HCT116 (cell line): Measurements from ENCODE around the gene MAEA.

Source experiments
- ATF3 ChIP-seq: IDR thresholded peaks from 2 replicates; pipeline ENCODE4 v1.6.1; 2012
- POLR2A ChIP-seq: IDR thresholded peaks from 2 replicates; pipeline ENCODE4 v1.7.0; 2011; ENCODE audit warnings: borderline replicate concordance; ENCODE audit not compliant: insufficient read depth, insufficient read length; ENCODE audit errors: extremely low read depth
- TCF7L2 ChIP-seq: IDR thresholded peaks from 2 replicates; pipeline ENCODE4 v1.7.0; 2011; ENCODE audit warnings: borderline replicate concordance, inconsistent platforms; ENCODE audit not compliant: insufficient read depth, insufficient read length; ENCODE audit errors: extremely low read depth
- ZNF274 ChIP-seq: fragments of 200-500 bp; sonication (Bioruptor generic); IDR thresholded peaks from 2 replicates; pipeline ENCODE4 v1.6.1; 2014; ENCODE audit warnings: mild to moderate bottlenecking, low read depth, low read length, inconsistent platforms

- TF ChIP-seq ZNF274 (no peak), POLR2A (no peak), ATF3 (no peak), TCF7L2 (no peak)
These were observed 74.5 kb downstream of the MAEA start for GRCh38 chr4:1364217-1364616.
